Activated CD8-positive, alpha-beta memory T cell treated with anti-CD3 and anti-CD28 coated beads, Interleukin-2, amount 50 U/mL, for 24 hours (primary cell): ENCODE data around the gene GLT1D1.

Experiments
- DNase-seq: peaks from one replicate; pipeline ENCODE4 v3.0.0-alpha.2; 2020; ENCODE audit errors: extremely low read depth

Gene GLT1D1

DNA sequence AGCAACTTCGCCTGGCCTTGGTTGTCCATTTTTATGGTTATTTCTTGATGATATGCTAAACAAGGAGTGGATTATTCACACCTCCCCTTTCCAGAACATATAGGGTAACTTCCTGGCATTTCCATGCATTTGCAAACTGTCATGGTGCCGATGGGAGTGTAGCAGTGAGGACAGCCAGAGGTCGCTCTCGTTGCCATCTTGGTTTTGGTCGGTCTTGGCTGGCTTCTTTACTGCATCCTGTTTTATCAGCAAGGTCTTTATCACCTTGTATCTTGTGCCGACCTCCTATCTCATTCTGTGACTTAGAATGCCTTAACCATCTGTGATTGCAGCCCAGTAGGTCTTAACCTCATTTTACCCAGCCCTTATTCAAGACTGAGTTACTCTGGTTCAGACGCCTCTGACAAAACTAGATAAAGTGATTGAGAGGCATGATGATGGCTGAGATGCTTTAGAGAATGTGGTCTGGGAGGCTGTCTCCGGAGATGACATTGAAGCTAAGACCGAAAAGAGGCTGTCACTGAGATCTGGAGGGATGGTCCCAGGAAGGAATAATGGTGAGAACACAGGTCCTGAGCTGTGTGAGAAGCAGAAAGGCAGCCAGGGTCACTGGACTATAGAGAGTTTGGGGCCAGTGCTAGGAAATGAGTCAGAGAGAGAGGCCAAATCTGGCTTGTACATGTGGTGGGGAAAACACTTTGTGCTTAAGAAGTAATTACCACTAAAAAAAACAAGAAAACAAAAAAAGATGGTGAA lies 2.9 kb downstream of the GLT1D1 start:
- DNase-seq, result no peak

DNA sequence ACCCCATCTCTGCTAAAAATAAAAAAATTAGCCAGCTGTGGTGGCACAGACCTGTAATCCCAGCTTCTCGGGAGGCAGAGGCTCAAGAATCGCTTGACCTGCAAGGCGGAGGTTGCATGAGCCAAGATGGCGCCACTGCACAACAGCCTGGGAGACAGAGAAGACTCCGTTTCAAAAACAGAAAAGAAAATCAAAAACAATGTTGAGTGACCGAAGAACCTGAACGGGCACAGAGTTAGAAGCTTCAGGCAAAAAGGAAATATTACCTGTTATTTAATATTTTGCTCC lies 3.5 kb downstream of the GLT1D1 start:
- DNase-seq, result no peak

DNA sequence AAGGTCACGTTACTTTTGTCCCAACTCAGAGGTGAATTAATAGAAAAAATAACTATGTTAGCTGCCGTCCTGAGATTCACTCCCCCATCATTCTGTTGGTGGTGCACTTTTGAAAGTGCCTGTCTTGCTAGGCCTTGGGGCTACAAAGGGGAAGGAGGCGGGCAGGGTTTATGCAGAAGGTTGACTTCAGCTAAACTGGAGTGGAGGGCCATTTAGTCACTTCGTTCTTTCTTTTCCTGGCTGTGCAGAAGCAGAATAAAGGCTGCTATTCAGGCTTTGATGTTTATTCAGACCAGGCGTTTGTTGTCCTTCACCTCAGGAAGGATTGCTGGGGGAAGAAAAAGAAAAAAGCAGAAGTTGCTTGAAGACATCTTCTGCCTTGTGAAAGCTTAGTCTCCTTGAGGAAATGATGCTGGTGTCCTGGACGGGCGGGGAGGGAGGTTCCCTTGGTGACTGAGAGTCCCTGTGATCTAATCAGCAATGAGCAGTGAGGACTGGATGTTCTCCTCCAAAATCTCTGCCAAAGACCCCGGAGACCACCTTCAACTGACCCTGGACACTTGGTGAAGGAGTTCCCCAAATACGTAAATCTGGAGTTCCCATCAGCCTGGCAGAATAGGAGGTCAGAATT lies 4.0 kb downstream of the GLT1D1 start:
- DNase-seq, result no peak

DNA sequence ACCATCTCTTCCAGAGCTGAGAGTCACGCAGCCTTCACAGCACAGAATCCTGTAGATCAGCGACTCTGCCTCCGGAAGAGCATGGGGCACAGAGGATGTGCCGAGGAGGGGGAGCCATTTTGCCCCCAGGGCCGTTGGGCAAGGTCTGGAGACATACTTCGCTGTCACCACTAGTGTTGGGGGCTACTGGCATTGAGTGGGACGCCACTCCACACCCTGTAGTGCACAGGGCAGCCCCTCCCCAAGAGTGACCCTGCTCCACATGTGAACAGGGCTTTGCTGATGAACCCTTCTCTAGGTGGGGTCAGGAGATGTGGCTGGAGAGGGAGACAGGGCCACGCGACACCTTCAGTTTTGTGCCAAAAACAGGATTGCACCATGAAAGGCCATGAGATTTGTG lies 6.0 kb downstream of the GLT1D1 start:
- no peak for DNase-seq

DNA sequence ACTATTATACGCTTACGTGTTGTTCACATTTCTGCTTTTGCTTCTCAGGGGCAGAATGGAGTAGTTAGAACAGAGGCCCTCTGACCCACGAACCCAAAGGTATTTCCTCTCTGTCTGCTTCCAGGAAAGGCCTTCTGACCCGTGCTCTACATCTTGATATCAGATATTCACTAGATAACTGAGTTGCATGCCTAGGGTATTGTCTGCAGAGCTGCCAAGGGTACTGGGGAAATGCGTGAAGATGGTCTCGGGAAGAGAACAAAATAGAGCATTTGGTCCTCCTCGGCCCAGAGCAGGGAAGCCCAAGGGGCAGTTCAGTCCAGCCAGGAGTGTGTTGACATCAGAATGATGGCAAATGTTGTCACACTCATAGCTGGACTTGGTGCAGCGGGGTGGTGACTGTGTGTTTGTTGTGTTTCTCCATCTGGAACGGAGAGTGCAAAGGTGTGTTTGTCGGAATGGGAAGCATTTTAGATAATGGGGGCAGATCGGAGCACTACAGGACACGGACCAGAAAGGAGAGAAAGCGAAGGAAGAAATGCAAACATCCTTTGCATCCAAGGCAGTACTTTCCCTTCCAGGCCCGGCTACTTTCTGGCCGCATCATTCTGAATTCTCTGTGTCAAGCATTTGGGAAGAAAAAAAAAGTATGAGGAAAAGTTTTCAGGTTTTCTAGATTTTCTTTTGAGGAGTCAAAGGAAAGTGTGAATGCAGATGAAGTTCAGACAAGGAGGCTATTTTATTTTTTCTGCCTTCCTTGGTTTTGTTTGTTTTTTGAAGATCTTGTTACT lies 8.1 kb downstream of the GLT1D1 start:
- DNase-seq, result no peak

DNA sequence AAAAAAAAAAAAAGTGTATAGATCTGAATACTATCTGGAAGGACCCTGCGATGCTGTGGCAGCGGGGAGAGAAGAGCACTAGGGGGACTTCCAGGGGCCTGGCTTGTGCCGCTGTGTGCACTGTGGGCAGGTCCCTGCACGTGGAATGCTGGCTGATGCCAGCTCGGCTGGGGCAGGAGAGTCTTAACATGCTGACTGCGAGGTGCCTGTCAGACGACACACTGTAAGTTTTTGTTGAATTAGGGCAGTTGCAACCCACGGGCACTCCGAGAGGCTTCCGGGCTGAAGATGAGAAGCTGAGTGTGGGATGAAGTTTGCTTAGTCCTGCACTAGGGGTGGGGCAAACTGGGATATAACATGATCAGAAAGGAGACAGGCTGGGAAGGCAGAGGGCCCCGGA lies 10.7 kb downstream of the GLT1D1 start:
- DNase-seq, result no peak

DNA sequence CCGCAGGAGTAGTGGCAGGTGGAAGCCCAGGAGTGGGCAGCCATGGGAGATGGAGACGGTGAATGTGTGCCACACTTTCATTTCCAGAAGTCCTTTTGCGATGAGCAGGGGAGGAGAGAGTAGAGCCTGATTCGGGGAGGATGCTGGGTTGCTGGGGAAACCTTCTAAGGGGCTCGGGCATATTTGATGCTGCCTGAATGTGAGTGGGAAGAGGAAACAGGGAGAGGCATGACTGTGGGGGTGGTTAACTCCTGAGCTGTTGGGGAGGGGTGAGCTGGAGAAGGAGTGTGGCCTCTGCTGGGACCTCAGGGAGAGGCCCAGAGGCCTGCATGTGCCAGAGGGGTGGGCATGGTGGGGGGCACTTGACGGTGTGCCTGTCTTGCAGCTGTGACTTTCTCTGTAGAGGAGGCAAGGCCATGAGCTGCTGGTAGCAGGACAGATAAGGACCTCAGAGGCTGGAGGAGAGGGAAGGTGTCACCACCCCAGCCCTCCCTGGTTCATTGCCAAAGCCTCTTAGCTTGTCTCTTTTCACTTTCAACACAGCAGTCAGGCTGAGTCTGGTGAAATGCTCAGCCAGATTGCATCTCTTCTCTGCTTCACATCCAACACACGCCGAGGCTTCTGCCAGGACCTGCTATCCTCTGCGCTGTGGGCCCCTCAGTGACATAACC lies 11.4 kb downstream of the GLT1D1 start:
- no peak for DNase-seq

DNA sequence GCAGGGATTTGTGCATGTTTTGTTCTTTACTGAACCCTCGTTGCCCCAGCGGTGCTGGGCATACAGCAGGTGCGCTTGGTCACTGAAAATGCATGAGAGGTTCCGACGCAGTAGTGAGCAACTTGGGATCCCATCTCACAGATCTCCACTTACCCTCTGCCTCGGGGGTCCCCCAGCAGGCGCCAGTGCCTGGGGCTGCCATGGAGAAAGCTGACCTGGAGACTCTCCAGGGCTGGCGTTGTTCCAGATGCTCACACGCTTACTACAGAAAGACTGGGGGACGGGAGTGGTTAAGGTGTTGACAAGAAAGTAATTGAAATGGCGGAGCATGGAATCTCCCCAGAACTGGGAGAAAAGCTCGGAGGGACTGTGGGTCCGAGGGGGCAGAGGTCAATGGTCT lies 14.2 kb downstream of the GLT1D1 start:
- no peak for DNase-seq

DNA sequence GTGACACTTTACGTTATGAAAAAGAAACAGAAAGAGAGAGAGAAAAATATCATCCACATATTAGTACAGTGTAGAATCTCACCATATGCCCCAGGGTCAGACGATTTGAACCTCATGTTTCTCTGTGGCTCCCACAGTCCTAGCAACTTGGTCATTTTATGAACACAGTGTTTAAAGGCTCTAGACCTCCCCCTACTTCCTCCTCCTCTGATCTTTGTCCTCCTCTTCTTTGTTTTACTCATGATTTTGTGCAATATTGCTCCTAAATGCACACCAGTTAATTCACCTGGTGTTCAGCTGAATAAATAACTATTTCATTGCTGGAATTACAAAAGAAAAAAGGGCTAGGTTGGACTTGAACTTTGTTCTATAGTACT lies 18.2 kb downstream of the GLT1D1 start:
- no peak for DNase-seq

DNA sequence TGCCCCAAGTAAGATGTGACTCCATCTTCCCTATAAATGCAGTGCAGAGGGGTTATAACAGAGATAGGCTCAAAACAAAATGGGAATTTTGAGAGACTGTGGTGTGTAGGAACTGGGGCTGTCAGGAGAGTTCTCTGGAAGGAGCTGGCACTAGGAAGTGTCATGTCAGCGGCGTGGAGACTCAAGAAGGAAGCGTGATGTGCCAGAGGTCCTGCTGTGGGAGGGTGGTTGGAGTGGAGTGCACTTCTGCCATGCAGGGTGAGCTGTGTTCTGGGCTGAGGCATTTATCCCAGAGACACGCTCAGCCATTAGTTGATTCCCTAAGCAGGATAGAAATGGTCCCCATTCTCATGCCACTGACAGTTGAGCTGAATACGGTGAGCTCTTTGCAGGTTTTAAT lies 19.0 kb downstream of the GLT1D1 start:
- DNase-seq, result no peak

DNA sequence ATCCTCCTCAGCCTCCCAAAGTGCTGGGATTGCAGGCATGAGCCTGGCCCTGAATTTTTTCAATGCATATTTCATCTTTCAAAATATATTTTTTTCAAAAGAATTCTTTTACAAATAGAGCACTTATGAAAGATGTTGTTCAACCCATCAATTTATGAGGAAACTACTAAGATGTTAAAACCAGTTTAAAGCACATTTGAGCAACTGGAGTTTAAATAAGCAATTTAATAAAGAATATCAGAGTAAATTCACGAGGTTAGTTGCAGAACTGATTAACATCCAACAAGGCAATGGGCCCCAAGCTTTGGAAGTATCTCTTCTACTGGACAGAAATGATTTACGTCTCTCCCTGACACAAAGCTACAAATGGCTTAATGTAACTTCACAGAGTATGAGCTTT lies 23.3 kb downstream of the GLT1D1 start:
- no peak for DNase-seq

DNA sequence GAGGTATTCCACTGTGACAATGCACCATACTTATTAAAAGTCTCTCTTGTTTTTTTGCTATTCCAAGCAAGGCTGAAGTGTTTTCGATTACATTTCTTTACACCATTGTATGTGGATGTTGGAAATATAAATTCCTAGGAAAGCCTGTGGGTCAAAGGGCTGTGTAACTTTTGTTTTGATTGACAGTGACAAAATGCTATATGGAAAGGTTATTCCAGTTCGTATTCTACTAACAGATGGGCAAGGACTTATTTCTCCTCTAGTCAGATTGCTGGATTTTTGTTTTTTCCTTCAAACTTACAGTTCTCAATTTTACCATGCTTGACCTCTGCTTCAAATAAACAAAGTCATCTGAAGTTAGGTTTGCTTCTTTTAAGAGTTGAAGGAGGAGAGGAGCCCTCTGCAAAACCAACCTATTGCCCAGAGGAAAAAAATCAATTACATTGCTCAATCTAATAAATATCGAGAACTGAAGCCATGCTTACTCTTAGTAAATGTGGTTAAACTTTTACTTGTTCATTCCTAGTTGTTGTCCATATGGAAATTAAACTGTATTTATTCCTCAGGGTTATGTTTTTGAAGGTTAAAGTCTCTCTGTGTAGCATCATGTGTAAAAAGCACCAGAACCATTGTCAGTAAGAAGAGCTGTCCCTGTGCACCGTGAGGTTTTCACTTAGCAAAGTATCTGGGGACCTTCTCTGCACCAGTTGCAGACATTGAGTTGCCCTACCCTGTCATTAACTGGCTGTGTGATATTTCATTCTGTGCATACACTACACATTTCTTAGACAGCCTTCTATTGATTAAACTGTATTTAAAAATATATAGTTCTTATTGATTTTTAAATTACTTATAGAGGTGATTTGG lies 26.9 kb downstream of the GLT1D1 start:
- DNase-seq, result no peak

DNA sequence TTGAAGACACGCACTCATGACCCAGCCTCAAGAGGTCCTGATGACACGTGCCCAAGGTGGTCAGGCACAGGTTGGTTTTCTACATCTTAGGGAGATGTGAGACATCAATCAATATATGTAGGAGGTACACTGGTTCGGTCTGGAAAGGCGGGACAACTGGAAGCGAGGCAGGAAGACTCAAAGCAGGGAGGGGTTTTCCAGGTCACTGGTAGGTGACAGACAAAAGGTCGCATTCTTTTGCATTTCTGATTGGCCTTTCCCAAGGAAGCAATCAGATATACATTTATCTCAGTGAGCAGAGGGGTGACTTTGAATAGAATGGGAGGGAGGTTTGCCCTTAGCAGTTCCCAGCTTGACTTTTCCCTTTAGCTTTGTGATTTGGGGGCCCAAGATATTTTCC lies 38.6 kb downstream of the GLT1D1 start:
- no peak for DNase-seq

DNA sequence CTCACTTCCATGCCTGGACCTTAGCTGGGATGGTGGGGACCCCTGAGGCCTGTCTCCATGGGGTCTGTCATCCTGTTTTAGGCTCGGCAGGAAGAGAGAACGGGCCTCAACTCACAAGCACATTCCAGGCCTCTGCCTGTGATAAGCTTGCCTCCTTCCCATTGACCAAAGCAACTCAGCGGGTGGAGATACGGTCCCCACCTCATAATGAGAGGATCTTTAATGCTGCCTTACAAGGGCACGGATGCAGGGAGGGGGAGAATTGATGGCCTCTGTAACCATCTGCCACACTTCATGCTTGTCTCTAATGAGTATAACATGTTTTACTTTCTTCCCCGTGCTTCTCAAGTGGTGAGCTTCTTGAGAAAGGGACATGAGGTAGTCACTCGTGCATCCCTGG lies 50.0 kb downstream of the GLT1D1 start:
- DNase-seq, result no peak

DNA sequence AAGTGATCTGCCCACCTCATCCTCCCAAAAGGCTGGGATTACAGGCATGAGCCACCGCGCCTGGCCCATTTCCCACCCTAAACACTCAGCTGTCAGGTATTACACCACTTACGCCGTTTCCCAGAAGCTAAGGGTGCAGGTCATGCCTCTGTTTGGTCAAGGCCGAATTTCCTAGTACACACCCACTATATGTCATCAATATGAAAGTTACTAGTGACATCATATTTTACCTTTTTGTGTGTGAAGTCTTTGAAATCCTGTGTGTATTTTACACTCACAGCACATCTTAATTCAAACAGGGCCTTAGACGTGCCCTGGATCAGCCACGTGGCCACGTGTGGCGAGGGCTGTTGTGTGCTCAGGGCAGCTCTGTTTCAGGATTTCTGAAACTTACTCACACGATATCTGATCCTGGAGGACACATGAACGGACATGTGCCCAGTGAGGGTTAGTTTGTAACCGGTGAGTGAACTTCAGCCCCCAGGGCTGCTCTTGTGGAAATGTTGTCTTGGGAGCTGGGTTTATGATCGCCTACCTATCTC lies 51.8 kb downstream of the GLT1D1 start:
- no peak for DNase-seq

DNA sequence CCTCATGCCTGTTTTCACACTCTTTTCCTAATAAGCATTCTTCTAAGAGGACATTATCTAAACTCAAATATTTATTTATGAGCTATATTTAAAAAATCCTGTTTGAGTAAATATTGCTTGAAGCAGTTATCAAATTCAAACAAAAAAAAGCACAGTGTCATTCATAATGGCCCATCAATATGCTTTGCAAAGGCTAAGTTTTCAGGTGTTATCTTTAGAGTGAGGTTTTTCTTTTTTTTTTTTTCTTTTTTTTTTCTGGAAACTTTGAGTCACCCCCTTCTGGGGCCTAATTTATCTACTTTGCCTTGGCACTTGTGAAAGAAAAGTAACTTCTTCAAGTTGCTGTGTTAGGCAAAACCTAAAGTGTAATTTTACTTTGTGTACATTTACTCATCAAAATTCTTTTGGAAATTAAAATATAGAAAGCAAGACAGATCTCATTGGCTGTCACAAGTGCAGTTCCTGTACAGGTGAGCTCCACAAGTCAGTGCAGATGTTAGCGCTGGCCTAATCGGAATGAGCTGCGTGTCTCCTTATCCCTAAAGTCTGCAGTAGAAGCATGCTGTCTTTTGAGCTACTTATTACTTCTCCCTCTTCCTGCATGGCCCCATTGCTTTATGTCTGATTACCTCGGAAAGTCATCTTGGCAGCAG lies 53.3 kb downstream of the GLT1D1 start:
- DNase-seq, result no peak

DNA sequence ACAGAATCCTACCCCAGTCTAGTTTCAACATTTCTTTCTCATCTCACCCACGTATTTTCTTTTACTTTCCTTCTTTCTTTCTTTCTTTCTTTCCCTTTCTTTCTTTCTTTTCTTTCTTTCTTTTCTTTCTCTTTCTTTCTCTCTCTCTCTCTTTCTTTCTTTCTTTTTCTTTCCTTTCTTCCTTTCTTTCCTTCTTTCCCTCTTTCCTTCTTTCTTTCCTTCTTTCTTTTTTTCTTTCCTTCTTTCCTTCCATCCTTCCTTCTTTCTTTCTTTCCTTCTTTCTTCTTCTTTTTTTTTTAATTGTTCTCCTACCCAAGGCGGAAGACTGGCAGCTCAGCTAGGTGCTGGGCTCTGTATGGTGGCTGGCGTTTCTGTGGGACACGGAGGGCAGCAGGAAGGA lies 55.0 kb downstream of the GLT1D1 start:
- no peak for DNase-seq

DNA sequence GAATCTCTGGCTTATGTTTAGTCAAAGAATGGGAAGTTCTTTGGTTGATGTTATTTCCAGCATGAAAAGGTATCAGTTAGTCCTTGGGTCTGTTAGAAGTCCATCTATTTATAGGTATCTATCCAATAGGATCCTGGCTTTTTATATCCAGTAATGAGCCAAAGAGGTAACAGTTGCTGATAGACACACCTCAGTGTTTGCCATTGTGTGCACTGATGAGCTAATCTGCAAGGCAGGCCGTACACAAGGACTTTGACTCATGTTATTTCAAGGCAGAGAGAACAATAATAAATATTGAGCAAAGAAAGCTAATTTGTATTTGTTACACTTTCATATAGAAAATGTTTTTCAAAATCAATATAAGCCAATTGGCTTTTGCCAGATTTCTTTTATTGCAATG lies 56.4 kb downstream of the GLT1D1 start:
- DNase-seq, result no peak

DNA sequence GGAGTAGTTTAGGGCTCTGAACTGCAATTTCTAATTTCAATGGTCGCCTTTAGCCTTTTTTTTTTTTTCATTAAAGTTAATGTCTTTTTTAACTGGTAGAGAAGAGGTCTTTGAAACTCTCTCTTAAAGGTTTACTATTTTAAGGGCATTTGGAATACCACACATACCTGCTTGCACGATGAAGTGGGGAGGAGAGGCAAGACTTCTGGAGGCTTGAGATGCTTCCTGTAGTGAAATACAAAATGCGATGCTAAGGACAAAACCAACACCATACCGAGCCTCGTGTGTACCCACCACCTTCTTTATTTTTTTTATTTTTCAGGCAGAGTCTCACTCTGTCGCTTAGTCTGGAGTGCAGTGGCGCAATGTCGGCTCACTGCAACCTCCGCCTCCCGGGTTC lies 57.4 kb downstream of the GLT1D1 start:
- DNase-seq, result no peak

DNA sequence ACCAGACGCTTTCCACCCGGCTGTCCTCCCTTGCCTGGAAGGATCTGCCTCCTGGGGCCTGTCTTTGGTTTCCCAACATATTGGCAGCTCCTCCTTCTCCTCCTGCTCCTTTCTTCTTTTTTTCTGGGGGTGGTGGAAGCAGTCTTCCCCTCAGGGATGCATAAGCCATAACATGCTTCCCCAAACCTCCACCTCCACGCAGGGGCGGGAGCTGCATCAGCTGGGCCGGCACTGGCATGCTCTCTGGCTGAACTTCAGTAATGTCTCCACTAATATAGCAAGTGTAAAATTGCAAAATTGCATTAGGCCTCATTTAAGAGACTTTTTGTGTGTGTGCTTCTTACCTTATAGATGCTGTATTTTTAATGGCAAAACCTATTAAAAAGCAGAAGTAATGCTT lies 58.6 kb downstream of the GLT1D1 start:
- no peak for DNase-seq
